HCT116 (cell line): ENCODE data around the gene PIGL. TPM values are rescaled to one million over a fixed set of nuclear protein-coding genes. Genes with fewer than 3 reads are reported as not detected.

Source experiments
- ATAC-seq: fragments of 200-7000 bp; cut with Tn5 transposase; 2 replicates; pipeline ENCODE4 v1.9.1; 2020; ENCODE audit warnings: mild to moderate bottlenecking, moderate library complexity
- BruUV-seq: library from RNA; stranded (reverse); fragments of 400-500 nt; replicated peaks from 2 replicates; lab custom pipeline; 2021; lab: Mats Ljungman, UMichigan
- CTCF ChIA-PET: fragments of 300-600 bp; sonication (Branson Sonifier 250); formaldehyde crosslinking; loops from one replicate; lab custom pipeline; 2021; ENCODE audit warnings: antibody characterized with exemption; lab: Charles Lee
- POLR2A ChIA-PET: fragments of 300-600, 350-600 bp; sonication (Branson Sonifier 250); formaldehyde crosslinking; loops from one replicate; lab custom pipeline; 2021; ENCODE audit warnings: antibody characterized with exemption; lab: Charles Lee
- RAD21 ChIA-PET, 2 experiments: fragments of 300-600 bp; sonication (Branson Sonifier 250); formaldehyde crosslinking; loops; one replicate each; lab custom pipeline; 2023; ENCODE audit warnings: low total read pairs in 2 of 2; ENCODE audit not compliant: uncharacterized antibody in 2 of 2, unreplicated experiment in 2 of 2, low non-redundant PET in 1 of 2; lab: Charles Lee
- DNase-seq: peaks from one replicate; pipeline ENCODE4 v3.0.0-alpha.2; 2010; ENCODE audit warnings: low read depth, low spot score
- H2AFZ ChIP-seq: fragments of 200-600 bp; shearing (Covaris generic), sonication (generic); 2 replicates; pipeline ENCODE4 v1.6.1; 2017; ENCODE audit warnings: low read depth, mixed run types, mixed read lengths, antibody characterized with exemption, low read length; ENCODE audit not compliant: poor library complexity, severe bottlenecking
- H3K27ac ChIP-seq: 2 replicates; pipeline ENCODE4 v1.5.1; 2012; ENCODE audit warnings: low read depth, low read length
- H3K27me3 ChIP-seq: fragments of 200-600 bp; sonication (generic); 2 replicates; pipeline ENCODE4 v1.6.1; 2016; ENCODE audit warnings: mixed run types, low read length, mixed read lengths; ENCODE audit not compliant: insufficient read depth
- H3K36me3 ChIP-seq, 2 experiments: fragments of 200-500 bp in 1 of 2; fragments of 200-600 bp in 1 of 2; sonication (Bioruptor generic) in 1 of 2; sonication (generic) in 1 of 2; 2 replicates each; pipeline versions ENCODE4 v1.5.1 to v1.6.1; 2014 to 2016; ENCODE audit warnings: low read length in 2 of 2, inconsistent platforms in 1 of 2, mixed read lengths in 1 of 2, mixed run types in 1 of 2; ENCODE audit not compliant: insufficient read depth in 2 of 2, control insufficient read depth in 1 of 2
- H3K4me1 ChIP-seq, 2 experiments: fragments of 200-600 bp in 1 of 2; sonication (generic) in 1 of 2; 2 replicates each; pipeline versions ENCODE4 v1.5.1 to v1.6.1; 2012 to 2017; ENCODE audit warnings: low read length in 2 of 2, inconsistent platforms in 1 of 2, mild to moderate bottlenecking in 1 of 2, mixed read lengths in 1 of 2, mixed run types in 1 of 2, moderate library complexity in 1 of 2; ENCODE audit not compliant: insufficient read depth in 2 of 2, control insufficient read depth in 1 of 2
- H3K4me2 ChIP-seq: fragments of 200-600 bp; sonication (generic); 2 replicates; pipeline ENCODE4 v1.6.1; 2017; ENCODE audit warnings: mixed run types, low read length, mixed read lengths
- H3K4me3 ChIP-seq, 2 experiments: fragments of 200-600 bp in 1 of 2; sonication (generic) in 1 of 2; replicated peaks in 1 of 2; 2 replicates each; pipeline ENCODE4 v1.5.1; 2011 to 2016; ENCODE audit warnings: low read length in 2 of 2, control low read depth in 1 of 2, low read depth in 1 of 2, mild to moderate bottlenecking in 1 of 2, mixed read lengths in 1 of 2, mixed run types in 1 of 2
- H3K79me2 ChIP-seq: fragments of 200-600 bp; sonication (generic); 2 replicates; pipeline ENCODE4 v1.6.1; 2017; ENCODE audit warnings: mild to moderate bottlenecking, mixed run types, low read length, moderate library complexity, mixed read lengths; ENCODE audit not compliant: insufficient read depth
- H3K9ac ChIP-seq: fragments of 200-600 bp; sonication (generic); 2 replicates; pipeline ENCODE4 v1.6.1; 2016; ENCODE audit warnings: low read length, mixed read lengths
- H3K9me2 ChIP-seq: fragments of 200-600 bp; sonication (generic), shearing (Covaris generic); 2 replicates; pipeline ENCODE4 v1.6.1; 2017; ENCODE audit warnings: mixed run types, mild to moderate bottlenecking, moderate library complexity; ENCODE audit not compliant: insufficient read depth
- H3K9me3 ChIP-seq, 2 experiments: fragments of 200-500 bp in 1 of 2; fragments of 200-600 bp in 1 of 2; sonication (Bioruptor generic) in 1 of 2; sonication (generic) in 1 of 2; 2 replicates each; pipeline ENCODE4 v1.6.1; 2014 to 2017; ENCODE audit warnings: low read length in 2 of 2, mixed read lengths in 2 of 2, inconsistent platforms in 1 of 2, low read depth in 1 of 2, mild to moderate bottlenecking in 1 of 2, mixed run types in 1 of 2, moderate library complexity in 1 of 2; ENCODE audit not compliant: control insufficient read depth in 1 of 2, insufficient read depth in 1 of 2
- H4K20me1 ChIP-seq: fragments of 200-600 bp; sonication (generic), shearing (Covaris generic); 2 replicates; pipeline ENCODE4 v1.6.1; 2017; ENCODE audit warnings: mixed run types, mild to moderate bottlenecking, moderate library complexity; ENCODE audit not compliant: insufficient read depth
- CBX3 ChIP-seq: IDR thresholded peaks from 2 replicates; pipeline ENCODE4 v1.6.1; 2012; ENCODE audit warnings: low read depth
- CEBPB ChIP-seq: IDR thresholded peaks from 2 replicates; pipeline ENCODE4 v1.6.1; 2012; ENCODE audit warnings: low read depth
- EGR1 ChIP-seq: IDR thresholded peaks from 2 replicates; pipeline ENCODE4 v1.6.1; 2012; ENCODE audit warnings: low read depth
- ELF1 ChIP-seq: IDR thresholded peaks from 2 replicates; pipeline ENCODE4 v1.6.1; 2012; ENCODE audit warnings: low read depth, borderline replicate concordance
- EZH2phosphoT487 ChIP-seq: fragments of 200-600 bp; IDR thresholded peaks from 2 replicates; pipeline ENCODE4 v1.6.1; 2018; ENCODE audit warnings: antibody characterized with exemption, borderline replicate concordance
- JUND ChIP-seq: IDR thresholded peaks from 2 replicates; pipeline ENCODE4 v1.6.1; 2012
- SRF ChIP-seq: IDR thresholded peaks from 2 replicates; pipeline ENCODE4 v1.6.1; 2012; ENCODE audit warnings: low read depth
- ZNF274 ChIP-seq: fragments of 200-500 bp; sonication (Bioruptor generic); IDR thresholded peaks from 2 replicates; pipeline ENCODE4 v1.6.1; 2014; ENCODE audit warnings: mild to moderate bottlenecking, low read depth, low read length, inconsistent platforms
- intact Hi-C: fragments of 100-400 bp; cut with micrococcal nuclease; formaldehyde crosslinking; loops from 2 replicates; pipeline ENCODE4 v1.10.0; 2022
- total RNA-seq: library from RNA; stranded (reverse); gene quantifications from one replicate; pipeline ENCODE4 v1.2.1, GENCODE V29; 2021; ENCODE audit not compliant: unreplicated experiment
- TF ChIP-seq, protein P1 (sequence below): IDR thresholded peaks from 2 replicates; pipeline ENCODE4 v1.6.1; 2012
- TF ChIP-seq, protein P2 (sequence below): IDR thresholded peaks from 2 replicates; pipeline ENCODE4 v1.6.1; 2011; ENCODE audit warnings: mild to moderate bottlenecking, low read length, moderate library complexity; ENCODE audit not compliant: insufficient replicate concordance; ENCODE audit errors: extremely low read depth

Gene PIGL
- total RNA-seq, 1 experiment from 2014 or later, result 36.8 TPM

DNA sequence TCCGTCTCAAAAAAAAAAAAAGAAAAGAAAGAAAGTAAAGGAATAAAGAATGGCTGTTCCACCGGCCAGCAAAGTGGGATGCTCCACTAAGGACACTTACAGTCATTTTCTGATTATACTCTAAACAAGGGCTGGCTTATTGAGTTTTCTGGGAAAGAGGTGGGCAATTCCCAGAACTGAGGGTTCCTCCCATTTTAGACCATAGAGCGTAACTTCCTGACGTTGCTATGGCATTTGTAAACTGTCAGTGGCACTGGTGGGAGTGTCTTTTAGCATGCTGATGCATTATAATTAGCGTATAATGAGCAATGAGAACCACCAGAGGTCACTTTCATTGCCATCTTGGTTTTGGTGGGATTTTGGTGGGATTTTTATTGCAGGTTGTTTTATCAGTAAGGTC is 58.0 kb downstream of the PIGL start:
- Histone ChIP-seq H3K4me3 (no peak overlapping the region), H2AFZ (no peak overlapping the region), H3K27ac (no peak overlapping the region), H3K27me3 (no peaks in the 10 kb centered on the region), H3K9me2 (no peaks in the 10 kb centered on the region), H3K4me1 (peaks cover 9 to 26% of the 10 kb centered on the region in 2 experiments), H3K36me3 (no peaks in the 10 kb centered on the region), H3K9ac (no peak overlapping the region), H3K9me3 (no peaks in the 10 kb centered on the region), H3K79me2 (no peaks in the 10 kb centered on the region), H3K4me2 (no peak overlapping the region), H4K20me1 (no peaks in the 10 kb centered on the region)
- DNase-seq (no peak), ATAC-seq (no peak)
- RAD21 ChIA-PET, result no interaction called here
- POLR2A ChIA-PET, result no interaction called here
- CTCF ChIA-PET, result no interaction called here
- intact Hi-C loops, result no loop called here
- BruUV-seq, result no TSS peak
- no peak for TF ChIP-seq CEBPB
- TF ChIP-seq ELF1, result no peak
- TF ChIP-seq, protein P1, sequence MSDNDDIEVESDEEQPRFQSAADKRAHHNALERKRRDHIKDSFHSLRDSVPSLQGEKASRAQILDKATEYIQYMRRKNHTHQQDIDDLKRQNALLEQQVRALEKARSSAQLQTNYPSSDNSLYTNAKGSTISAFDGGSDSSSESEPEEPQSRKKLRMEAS, result no peak
- no peak for TF ChIP-seq EGR1
- no peak for TF ChIP-seq SRF
- TF ChIP-seq, protein P2, sequence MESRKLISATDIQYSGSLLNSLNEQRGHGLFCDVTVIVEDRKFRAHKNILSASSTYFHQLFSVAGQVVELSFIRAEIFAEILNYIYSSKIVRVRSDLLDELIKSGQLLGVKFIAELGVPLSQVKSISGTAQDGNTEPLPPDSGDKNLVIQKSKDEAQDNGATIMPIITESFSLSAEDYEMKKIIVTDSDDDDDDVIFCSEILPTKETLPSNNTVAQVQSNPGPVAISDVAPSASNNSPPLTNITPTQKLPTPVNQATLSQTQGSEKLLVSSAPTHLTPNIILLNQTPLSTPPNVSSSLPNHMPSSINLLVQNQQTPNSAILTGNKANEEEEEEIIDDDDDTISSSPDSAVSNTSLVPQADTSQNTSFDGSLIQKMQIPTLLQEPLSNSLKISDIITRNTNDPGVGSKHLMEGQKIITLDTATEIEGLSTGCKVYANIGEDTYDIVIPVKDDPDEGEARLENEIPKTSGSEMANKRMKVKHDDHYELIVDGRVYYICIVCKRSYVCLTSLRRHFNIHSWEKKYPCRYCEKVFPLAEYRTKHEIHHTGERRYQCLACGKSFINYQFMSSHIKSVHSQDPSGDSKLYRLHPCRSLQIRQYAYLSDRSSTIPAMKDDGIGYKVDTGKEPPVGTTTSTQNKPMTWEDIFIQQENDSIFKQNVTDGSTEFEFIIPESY, result no peak
- TF ChIP-seq CBX3, result no peak
- TF ChIP-seq ZNF274, result no peak
- TF ChIP-seq JUND, result no peak
- TF ChIP-seq EZH2phosphoT487, result no peak
- TF ChIP-seq, all 23 proteins: peak for 0
